ENCODE data around the gene PPME1. TPM values are rescaled to one million over a fixed set of nuclear protein-coding genes. Genes with fewer than 3 reads are reported as not detected.

Gene PPME1
- total RNA-seq, 3 donors from 2014 or later: 16.8 to 27.7 (median 25.2) TPM

DNA sequence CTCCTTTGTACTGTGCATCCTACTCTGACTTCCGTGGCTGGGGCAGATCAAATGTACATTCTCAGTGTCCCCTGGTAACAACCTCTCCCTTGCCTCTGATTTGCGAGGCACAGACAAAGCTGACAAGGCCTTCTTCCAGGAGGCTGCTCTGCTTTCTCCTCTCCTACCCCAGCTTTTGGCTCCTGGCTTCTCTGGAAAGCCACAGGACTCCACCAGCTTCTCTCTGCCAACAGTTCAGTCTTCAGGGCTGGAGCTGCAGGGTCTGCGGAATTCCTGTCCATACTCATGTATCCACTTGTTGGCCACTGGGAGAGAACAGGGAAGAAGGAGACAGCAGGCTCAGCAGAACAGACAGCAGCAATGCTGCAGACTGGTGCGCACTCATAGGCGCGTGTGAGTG, 95.9 kb downstream of the PPME1 start:
- intact Hi-C loops (cut with DNase I; ENCODE audit: low total_unique reads): no loop called here
- Histone ChIP-seq H3K9me3 (no peaks in the 10 kb centered on the region), H3K27ac (no peak overlapping the region), H3K36me3 (no peaks in the 10 kb centered on the region), H3K4me1 (no peaks in the 10 kb centered on the region), H3K27me3 (no peaks in the 10 kb centered on the region), H3K4me3 (no peak overlapping the region)
- TF ChIP-seq, protein P1, sequence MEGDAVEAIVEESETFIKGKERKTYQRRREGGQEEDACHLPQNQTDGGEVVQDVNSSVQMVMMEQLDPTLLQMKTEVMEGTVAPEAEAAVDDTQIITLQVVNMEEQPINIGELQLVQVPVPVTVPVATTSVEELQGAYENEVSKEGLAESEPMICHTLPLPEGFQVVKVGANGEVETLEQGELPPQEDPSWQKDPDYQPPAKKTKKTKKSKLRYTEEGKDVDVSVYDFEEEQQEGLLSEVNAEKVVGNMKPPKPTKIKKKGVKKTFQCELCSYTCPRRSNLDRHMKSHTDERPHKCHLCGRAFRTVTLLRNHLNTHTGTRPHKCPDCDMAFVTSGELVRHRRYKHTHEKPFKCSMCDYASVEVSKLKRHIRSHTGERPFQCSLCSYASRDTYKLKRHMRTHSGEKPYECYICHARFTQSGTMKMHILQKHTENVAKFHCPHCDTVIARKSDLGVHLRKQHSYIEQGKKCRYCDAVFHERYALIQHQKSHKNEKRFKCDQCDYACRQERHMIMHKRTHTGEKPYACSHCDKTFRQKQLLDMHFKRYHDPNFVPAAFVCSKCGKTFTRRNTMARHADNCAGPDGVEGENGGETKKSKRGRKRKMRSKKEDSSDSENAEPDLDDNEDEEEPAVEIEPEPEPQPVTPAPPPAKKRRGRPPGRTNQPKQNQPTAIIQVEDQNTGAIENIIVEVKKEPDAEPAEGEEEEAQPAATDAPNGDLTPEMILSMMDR (IDR thresholded peaks at IDR 0.05): no peak
- no peak for TF ChIP-seq POLR2AphosphoS5 (IDR thresholded peaks at IDR 0.05)
- no peak for DNase-seq (ENCODE audit: low spot score in 2 of 2)

DNA sequence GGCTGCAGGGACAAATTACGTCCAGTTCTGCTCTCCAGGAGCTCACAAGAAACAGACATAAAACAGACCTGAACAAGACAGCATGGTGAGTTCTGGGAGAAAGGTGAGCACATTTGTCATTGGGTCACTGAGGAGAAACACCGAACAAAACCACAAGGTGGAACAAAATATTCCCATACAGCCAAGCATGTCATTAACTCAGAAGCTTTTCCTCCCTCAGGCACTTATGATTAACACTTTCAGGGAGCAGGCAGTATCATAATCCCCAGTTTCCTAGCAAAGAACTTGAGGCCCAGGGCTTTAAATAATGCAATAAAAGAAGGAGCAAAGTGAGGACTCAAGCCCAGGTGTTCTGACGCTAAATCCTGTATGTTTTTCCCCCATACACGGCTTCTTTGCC, 97.4 kb downstream of the PPME1 start:
- TF ChIP-seq, protein P1 (IDR thresholded peaks at IDR 0.05): no peak
- TF ChIP-seq POLR2AphosphoS5 (IDR thresholded peaks at IDR 0.05) (no peak), POLR2A (IDR thresholded peaks at IDR 0.05) (no peak)

DNA sequence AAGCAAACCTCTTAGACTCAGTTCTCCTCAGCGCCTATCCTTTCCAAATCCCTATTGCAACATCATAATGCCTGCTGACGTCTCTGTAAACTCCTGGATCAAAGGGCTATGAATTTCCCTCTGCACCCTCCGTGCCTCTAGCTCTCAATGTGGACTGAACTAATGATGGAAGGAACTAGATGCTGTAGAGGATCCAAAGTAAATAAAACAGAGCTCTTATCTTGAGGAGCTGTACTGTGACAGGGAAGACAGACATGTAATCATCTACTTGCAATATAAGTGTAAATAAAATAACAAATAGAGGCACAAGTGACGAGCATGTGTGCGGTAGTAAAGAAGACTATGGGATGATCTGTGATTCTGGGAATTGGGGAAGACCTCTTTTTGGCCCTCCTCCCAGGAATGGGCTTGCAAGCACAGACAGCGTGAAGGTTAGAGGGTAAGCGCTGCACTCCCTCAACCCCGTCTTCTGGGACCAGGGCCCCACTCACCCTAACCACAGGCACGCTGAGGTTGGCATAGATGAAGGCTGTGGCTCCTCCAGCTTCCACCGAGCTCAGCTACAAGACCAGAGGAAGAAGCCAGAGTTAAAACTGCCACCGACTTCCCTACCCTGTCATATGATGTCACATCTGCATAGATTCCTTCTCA, 98.2 kb downstream of the PPME1 start:
- no peak overlapping the region for H3K27ac ChIP-seq
- no peaks in the 10 kb centered on the region for H3K4me1 ChIP-seq
- intact Hi-C loops (cut with DNase I; ENCODE audit: low total_unique reads): no loop called here
- no peaks in the 10 kb centered on the region for H3K36me3 ChIP-seq
- H3K4me3 ChIP-seq: no peak overlapping the region
- H3K9me3 ChIP-seq: no peaks in the 10 kb centered on the region
- no peak for TF ChIP-seq POLR2A (IDR thresholded peaks at IDR 0.05)
- no peak for TF ChIP-seq POLR2AphosphoS5 (IDR thresholded peaks at IDR 0.05)
- TF ChIP-seq, protein P1 (IDR thresholded peaks at IDR 0.05): no peak
- no peaks in the 10 kb centered on the region for H3K27me3 ChIP-seq
- no peak for DNase-seq (ENCODE audit: low spot score in 2 of 2)

More for the DNA sequence above, 97.4 kb downstream of the PPME1 start:
- Histone ChIP-seq H3K27me3 (no peaks in the 10 kb centered on the region), H3K36me3 (no peaks in the 10 kb centered on the region), H3K4me3 (no peak overlapping the region), H3K9me3 (no peaks in the 10 kb centered on the region), H3K4me1 (no peaks in the 10 kb centered on the region), H3K27ac (no peak overlapping the region)
- no peak for DNase-seq (ENCODE audit: low spot score in 2 of 2)
- intact Hi-C loops (cut with DNase I; ENCODE audit: low total_unique reads): no loop called here

DNA sequence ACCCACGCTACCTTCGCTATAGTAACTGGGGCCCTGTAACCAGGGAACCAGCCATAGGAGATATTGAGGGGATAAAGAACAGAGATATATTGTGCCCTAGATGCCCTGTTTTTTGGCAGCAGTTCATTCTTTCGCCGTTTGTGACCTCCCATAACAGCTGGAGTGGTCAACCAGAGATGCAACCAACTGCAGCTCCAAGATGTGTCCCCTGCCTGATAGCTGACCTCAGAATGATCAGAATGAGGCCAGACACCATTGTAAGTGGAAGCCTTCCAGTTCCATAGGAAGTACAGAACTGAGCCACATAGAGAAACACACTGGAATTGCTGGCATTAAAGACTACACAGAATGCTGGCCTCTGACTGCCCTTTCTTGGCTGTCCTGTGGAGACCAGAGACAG, 101.2 kb downstream of the PPME1 start:
- H3K4me1 ChIP-seq: no peaks in the 10 kb centered on the region
- no peak overlapping the region for H3K27ac ChIP-seq
- DNase-seq (ENCODE audit: low spot score in 2 of 2): no peak
- H3K36me3 ChIP-seq: no peaks in the 10 kb centered on the region
- TF ChIP-seq POLR2A (IDR thresholded peaks at IDR 0.05) (no peak), POLR2AphosphoS5 (IDR thresholded peaks at IDR 0.05) (no peak)
- TF ChIP-seq, protein P1 (IDR thresholded peaks at IDR 0.05): no peak
- intact Hi-C loops (cut with DNase I; ENCODE audit: low total_unique reads): no loop called here
- no peaks in the 10 kb centered on the region for H3K27me3 ChIP-seq
- H3K4me3 ChIP-seq: no peak overlapping the region
- H3K9me3 ChIP-seq: no peaks in the 10 kb centered on the region

DNA sequence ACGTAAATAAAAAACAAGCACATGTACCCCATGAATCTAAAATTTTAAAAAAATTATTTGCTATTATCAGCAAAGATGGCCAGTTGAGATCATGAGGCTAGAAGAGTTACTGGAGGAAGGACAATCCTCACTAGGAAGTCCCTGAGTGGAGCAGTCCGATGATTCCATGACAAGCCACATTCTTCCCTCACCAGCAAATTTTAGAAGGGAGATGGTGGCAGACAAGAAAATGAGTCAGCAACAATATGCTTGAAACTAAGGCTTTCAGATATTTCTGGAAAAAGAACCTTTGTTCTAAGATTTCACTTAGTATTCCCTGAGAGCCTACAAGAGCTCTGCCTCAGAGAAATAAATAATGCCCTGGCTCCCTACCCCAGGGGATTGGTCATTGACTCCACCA, 105.5 kb downstream of the PPME1 start:
- intact Hi-C loops (cut with DNase I; ENCODE audit: low total_unique reads): no loop called here
- TF ChIP-seq POLR2A (IDR thresholded peaks at IDR 0.05) (no peak), POLR2AphosphoS5 (IDR thresholded peaks at IDR 0.05) (no peak)
- TF ChIP-seq, protein P1 (IDR thresholded peaks at IDR 0.05): no peak

More for the DNA sequence above, 105.5 kb downstream of the PPME1 start:
- Histone ChIP-seq H3K27ac (no peak overlapping the region), H3K27me3 (no peaks in the 10 kb centered on the region), H3K4me3 (no peak overlapping the region), H3K4me1 (no peaks in the 10 kb centered on the region), H3K9me3 (no peaks in the 10 kb centered on the region), H3K36me3 (no peaks in the 10 kb centered on the region)
- DNase-seq (ENCODE audit: low spot score in 2 of 2): no peak
